ENCODE results near the gene IL11.
"Not testable (repeated sequence)": the region's sequence is repeated elsewhere in the genome, so short reads cannot be mapped to it uniquely, and the experiment has no call there.

IL11 gene

GRCh38 chr19:55348317-55349034 lies 21.8 kb downstream of the IL11 start:
- DNase-seq: no peak

GRCh38 chr19:55347442-55348009 lies 22.7 kb downstream of the IL11 start:
- no peak for DNase-seq

- DNase-seq: no peak
Observed at GRCh38 chr19:55346725-55347441, 23.4 kb downstream of the IL11 start.

GRCh38 chr19:55345818-55346724 lies 24.2 kb downstream of the IL11 start:
- DNase-seq: no peak

GRCh38 chr19:55345101-55345817 lies 25.0 kb downstream of the IL11 start:
- DNase-seq: no peak

- no peak for DNase-seq
Observed at GRCh38 chr19:55344444-55344843, 25.8 kb downstream of the IL11 start.

GRCh38 chr19:55341595-55342531 lies 28.4 kb downstream of the IL11 start:
- DNase-seq: no peak

- DNase-seq: peak; percentile 77
Observed at GRCh38 chr19:55341171-55341588, 29.1 kb downstream of the IL11 start.

DNA sequence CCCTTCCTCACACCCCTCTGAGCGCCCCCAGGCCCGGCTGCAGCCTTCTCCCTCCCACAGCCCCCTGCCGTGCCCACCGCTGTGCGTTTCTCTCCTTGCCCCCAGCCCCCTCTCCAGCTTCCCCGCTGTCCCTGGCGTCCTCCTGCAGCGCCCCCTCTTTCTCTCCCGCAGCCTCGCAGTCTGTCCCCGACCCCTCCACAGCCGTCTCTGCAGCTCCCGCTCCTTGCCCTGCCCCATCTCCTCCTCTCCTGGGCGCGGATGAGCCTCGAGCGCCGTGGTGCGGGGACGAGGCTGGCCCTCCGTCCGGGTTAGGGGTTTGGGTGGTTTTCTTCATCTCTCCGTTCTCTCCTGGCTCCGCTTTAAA lies 29.5 kb downstream of the IL11 start:
- peak; percentile 77 for DNase-seq

GRCh38 chr19:55339889-55340783 lies 30.1 kb downstream of the IL11 start:
- DNase-seq: no peak

DNA sequence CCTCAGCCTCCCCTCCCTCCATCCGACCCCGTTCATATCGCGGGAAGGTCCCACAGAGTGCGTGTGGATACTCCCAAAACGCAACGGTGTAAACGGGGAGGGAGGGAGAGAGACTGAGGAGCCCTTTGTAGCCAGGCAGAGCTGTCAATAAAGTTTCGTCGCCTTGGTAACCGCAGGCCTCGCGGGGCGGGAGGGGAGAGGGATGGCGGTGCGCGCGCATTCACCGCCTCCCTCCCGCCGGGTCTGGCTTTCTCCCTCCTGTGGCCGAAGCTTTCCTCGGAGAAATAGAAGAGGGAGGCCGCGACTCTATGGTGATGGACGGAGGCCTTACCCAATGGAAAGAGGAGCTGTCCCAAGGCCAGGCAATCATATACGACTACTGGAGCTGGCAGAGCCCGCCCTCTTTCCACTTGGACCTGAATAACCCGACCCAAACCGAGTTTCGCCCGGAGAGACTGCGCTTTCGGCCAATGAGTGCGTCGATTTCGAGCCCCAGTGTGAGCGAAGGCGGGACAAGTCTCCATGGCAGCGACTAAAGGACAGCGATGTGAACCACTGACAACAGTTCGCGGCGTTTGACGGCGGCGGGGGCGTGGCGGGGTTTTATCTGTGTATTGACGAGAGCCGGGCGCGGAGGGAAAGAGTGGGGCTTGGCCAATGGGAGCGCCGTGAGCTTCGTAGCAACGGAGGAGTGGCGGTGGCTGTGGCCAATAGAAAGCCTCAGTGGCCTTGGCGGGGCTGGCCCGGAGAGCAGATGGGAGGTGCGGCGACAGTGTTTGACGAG lies 31.0 kb downstream of the IL11 start, which contains the start of gene KMT5C:
Gene KMT5C, plus strand, starts transcription at position 772 of the 784 bp plus-strand sequence. CDS start 2,061 bp downstream, outside the sequence.
- DNase-seq: peak; percentile 99

DNA sequence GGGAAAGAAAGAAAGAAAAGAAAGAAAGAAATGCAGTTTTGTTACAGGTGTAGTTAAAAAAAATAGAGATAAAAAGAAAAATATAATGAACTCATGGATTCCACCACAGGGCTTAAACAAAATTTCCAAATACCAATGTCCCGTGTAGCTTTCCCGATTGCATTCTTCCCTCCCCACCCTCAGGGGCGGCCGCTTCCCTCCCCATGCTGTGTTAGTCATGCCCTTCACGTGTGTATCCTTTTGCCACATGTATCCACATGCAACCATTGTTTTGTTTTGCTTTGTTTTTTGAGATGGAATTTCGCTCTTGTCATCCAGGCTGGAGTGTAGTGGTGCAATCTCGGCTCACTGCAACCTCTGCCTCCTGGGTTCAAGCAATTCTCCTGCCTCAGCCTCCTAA lies 34.2 kb downstream of the IL11 start:
- DNase-seq: no peak

DNA sequence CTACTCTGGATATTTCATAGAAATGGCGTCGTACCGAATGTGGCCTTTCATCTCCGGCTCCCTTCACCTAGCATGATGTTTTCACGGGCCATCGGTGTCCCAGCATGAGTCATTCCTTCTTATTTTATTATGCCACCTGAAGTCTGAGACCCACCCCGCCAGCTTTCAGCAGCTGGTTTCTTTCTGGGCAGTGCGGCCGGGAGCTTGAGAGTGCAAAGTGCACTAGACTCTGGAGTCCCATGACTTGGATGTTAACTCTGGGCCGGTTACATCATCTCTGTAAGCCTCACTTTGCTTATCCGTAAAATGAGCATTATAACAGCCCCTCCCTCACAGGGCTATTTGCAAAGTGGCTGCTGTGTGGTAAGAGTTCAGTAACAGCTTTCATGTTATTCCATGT lies 36.4 kb downstream of the IL11 start:
- DNase-seq: no peak

DNA sequence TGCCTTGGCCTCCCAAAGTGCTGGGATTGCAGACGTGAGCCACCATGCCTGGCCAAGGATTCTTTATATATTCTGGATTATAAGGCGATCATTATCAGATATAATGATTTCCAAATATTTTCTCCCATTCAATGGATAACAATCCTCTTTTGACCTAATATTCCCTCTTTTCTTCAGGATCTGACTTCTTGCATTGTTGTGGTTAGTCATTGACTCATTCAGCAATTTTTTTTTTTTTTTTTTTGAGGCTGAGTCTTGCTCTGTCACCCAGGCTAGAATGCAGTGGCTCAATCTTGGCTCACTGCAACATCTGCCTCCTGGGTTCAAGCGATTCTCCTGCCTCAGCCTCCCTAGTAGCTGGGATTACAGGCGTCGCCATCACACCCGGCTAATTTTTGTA lies 40.5 kb downstream of the IL11 start:
- not testable (repeated sequence) for DNase-seq

DNA sequence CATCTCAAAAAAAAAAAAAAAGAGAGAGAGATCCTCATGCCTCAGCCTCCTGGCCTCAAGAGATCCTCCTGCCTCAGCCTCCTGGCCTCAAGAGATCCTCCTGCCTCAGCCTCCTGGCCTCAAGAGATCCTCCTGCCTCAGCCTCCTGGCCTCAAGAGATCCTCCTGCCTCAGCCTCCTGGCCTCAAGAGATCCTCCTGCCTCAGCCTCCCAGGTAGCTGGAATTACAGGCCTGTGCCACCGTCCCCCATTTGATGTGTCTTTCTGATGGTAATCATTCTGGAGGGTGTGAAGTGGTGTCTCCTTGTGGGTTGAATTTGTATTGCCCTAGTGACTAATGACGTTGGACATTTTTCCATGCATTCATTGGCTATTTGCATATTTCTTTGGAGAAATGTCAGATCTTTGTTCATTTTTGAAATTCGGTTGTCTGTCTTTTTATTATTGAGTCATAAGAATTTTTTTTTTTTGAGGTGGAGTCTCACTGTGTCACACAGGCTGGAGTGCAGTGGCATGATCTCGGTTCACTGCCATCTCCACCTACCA lies 41.4 kb downstream of the IL11 start:
- not testable (repeated sequence) for DNase-seq

GRCh38 chr19:55325172-55325571 lies 45.1 kb downstream of the IL11 start, which contains the start of gene TMEM150B:
TMEM150B (minus strand) TSS chr19:55325341; CDS start chr19:55321036, 4,305 bp downstream.
- no peak for DNase-seq

DNA sequence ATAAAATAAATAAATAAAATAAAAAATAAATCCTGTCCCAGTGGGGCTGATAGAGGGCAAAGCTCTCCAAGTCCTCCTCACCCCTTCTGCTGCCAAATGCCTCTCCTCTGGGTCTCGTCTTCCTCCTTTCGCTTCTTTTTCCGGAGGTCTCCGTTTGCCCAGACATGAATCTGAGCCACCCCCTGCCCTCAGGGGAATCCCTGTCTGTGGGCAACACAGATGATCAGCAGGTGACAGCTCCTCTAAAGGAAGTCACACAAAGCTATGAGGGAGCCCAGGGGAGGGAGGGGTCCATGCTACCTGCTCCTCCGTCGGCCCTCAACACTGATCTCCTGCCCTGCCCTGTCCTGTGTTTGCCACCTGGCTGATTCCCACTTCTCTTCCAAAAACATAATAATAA lies 45.6 kb downstream of the IL11 start:
- no peak for DNase-seq

GRCh38 chr19:55322204-55322885 lies 47.9 kb downstream of the IL11 start:
- DNase-seq: no peak
